K562 (cell line): ENCODE results near the gene NME7. TPM values are rescaled to one million over a fixed set of nuclear protein-coding genes. Genes with fewer than 3 reads are reported as not detected.

ENCODE experiments used
- ADNP ChIP-seq: fragments of 200-800 bp; sonication (Bioruptor generic); IDR thresholded peaks from 2 replicates; pipeline ENCODE4 v1.6.1; 2016; ENCODE audit warnings: missing genetic modification characterization, missing compliant biosample characterization
- ARNT ChIP-seq, 2 experiments: fragments of 450-650 bp; IDR thresholded peaks; 2 replicates each; pipeline ENCODE4 v1.6.1; 2016; ENCODE audit warnings: mild to moderate bottlenecking in 1 of 2
- FOXP4 ChIP-seq: sonication (generic); formaldehyde crosslinking; IDR thresholded peaks from 2 replicates; pipeline ENCODE4 v1.8.0; 2022; ENCODE audit warnings: mild to moderate bottlenecking, missing genetic modification reagents, borderline replicate concordance
- HSF4 ChIP-seq: fragments of 250-450 bp; sonication (Bioruptor Pico); IDR thresholded peaks from 2 replicates; pipeline ENCODE4 v2.1.2; 2022; ENCODE audit warnings: mild to moderate bottlenecking, moderate library complexity, borderline replicate concordance
- IRF2 ChIP-seq: sonication (generic); formaldehyde crosslinking; IDR thresholded peaks from 2 replicates; pipeline ENCODE4 v1.8.1; 2022; ENCODE audit warnings: mild to moderate bottlenecking, missing genetic modification reagents
- NCOA2 ChIP-seq, 2 experiments: fragments of 450-650 bp; IDR thresholded peaks; 2 replicates each; pipeline ENCODE4 v1.6.1; 2018; ENCODE audit warnings: mild to moderate bottlenecking in 2 of 2, moderate library complexity in 1 of 2; ENCODE audit not compliant: partially characterized antibody in 2 of 2
- POLR3G ChIP-seq: IDR thresholded peaks from 2 replicates; pipeline ENCODE4 v1.6.1; 2011; ENCODE audit not compliant: insufficient read length, insufficient replicate concordance; ENCODE audit errors: extremely low read depth
- PREB ChIP-seq: sonication (generic); formaldehyde crosslinking; IDR thresholded peaks from 2 replicates; pipeline ENCODE4 v1.8.1; 2023; ENCODE audit warnings: mild to moderate bottlenecking, missing genetic modification reagents
- RFX7 ChIP-seq: fragments of 250-450 bp; sonication (Bioruptor Pico); IDR thresholded peaks from 2 replicates; pipeline ENCODE4 v1.5.1; 2021; ENCODE audit warnings: mild to moderate bottlenecking
- SFPQ ChIP-seq: fragments of 200-400 bp; formaldehyde crosslinking; IDR thresholded peaks from 2 replicates; pipeline ENCODE4 v1.6.1; 2017; ENCODE audit warnings: mild to moderate bottlenecking, low read depth, low read length, moderate library complexity
- ZBTB17 ChIP-seq: fragments of 450-650 bp; formaldehyde crosslinking; IDR thresholded peaks from 2 replicates; pipeline ENCODE4 v1.4.0; 2020; ENCODE audit warnings: mild to moderate bottlenecking
- ZBTB49 ChIP-seq: sonication (generic); formaldehyde crosslinking; IDR thresholded peaks from 2 replicates; pipeline ENCODE4 v1.8.0; 2022; ENCODE audit warnings: missing genetic modification reagents, mild to moderate bottlenecking, borderline replicate concordance
- polyA plus RNA-seq, 8 experiments: library from polyadenylated mRNA; depleted of rRNA in 4 of 8; stranded (reverse) in 5 of 8; unstranded in 3 of 8; fragments of >200 nt; fragmentation: Nextera tagmentation in 2 of 8; fragmentation: Illumina TruSeq in 1 of 8; extraction: Ambion mirVana in 2 of 8; extraction: Trizol in 1 of 8; gene quantifications; 2 replicates each; pipeline versions ENCODE4 v1.2.1 to v1.2.3, GENCODE V29; 2011 to 2014; ENCODE audit warnings: inconsistent platforms in 1 of 8, missing spikeins in 1 of 8
- total RNA-seq, 7 experiments: library from RNA; depleted of rRNA in 6 of 7; stranded (reverse); fragments of >200 nt in 6 of 7; fragmentation: Illumina TruSeq in 2 of 7; extraction: Trizol in 2 of 7; gene quantifications; 2 replicates each; pipeline versions ENCODE4 v1.2.1 to v1.2.3, GENCODE V29; 2011 to 2021; ENCODE audit warnings: low replicate concordance in 1 of 7

NME7 gene
- total and polyA plus RNA-seq, 9 of the 15 experiments (the other 6 are each of a cell fraction or from before 2014, with no cell fraction given): 7.9 to 43.2 (median 23.9) TPM

GRCh38 chr1:169312084-169312954, 55.3 kb downstream of the NME7 start (continued):
- no peak for TF ChIP-seq ZBTB49 (CRISPR knock-in tag)
- TF ChIP-seq POLR3G: no peak
- TF ChIP-seq PREB (CRISPR knock-in tag): no peak
- TF ChIP-seq RFX7 (CRISPR knock-in tag): no peak
- no peak for TF ChIP-seq ZBTB17 (CRISPR knock-in tag)
- TF ChIP-seq NCOA2 (IDR thresholded peaks at IDR 0.05; ENCODE audit: partially characterized antibody in 2 of 2): no peak
- TF ChIP-seq SFPQ: no peak
- no peak for TF ChIP-seq HSF4 (CRISPR knock-in tag)
- TF ChIP-seq FOXP4 (CRISPR knock-in tag): no peak
- no peak for TF ChIP-seq IRF2
- TF ChIP-seq ADNP (tag): peak; percentile 61
- TF ChIP-seq ARNT (IDR thresholded peaks at IDR 0.05): no peak; a peak in 1 of 4 replicates
